ENCODE measurements around the gene ADIPOR2.

Gene ADIPOR2

GRCh38 chr12:1747609-1748008, 56.7 kb downstream of the ADIPOR2 start:
- H3K4me3 ChIP-seq (ENCODE audit: low read length) = no peak overlapping the region
- peaks cover 8% of the 10 kb centered on the region; the same call in 1 of the 2 replicates for H3K9me3 ChIP-seq (ENCODE audit: insufficient read depth, low read depth, low read length)
- no peak overlapping the region for H3K9ac ChIP-seq (ENCODE audit: low read depth, low read length)
- no peak overlapping the region for H3K27ac ChIP-seq (ENCODE audit: low read length)
- H3K27me3 ChIP-seq (ENCODE audit: insufficient read depth, low read length) = no peaks in the 10 kb centered on the region
- no peaks in the 10 kb centered on the region for H3K36me3 ChIP-seq (ENCODE audit: insufficient read depth, low read depth, low read length)
- H3K4me1 ChIP-seq (ENCODE audit: insufficient read depth, low read length) = no peaks in the 10 kb centered on the region

GRCh38 chr12:1749019-1749418, 58.1 kb downstream of the ADIPOR2 start:
- Histone ChIP-seq H3K4me3 (ENCODE audit: low read length) (no peak overlapping the region), H3K27me3 (ENCODE audit: insufficient read depth, low read length) (no peaks in the 10 kb centered on the region), H3K4me1 (ENCODE audit: insufficient read depth, low read length) (no peaks in the 10 kb centered on the region), H3K36me3 (ENCODE audit: insufficient read depth, low read depth, low read length) (no peaks in the 10 kb centered on the region), H3K27ac (ENCODE audit: low read length) (no peak overlapping the region), H3K9ac (ENCODE audit: low read depth, low read length) (no peak overlapping the region), H3K9me3 (ENCODE audit: insufficient read depth, low read depth, low read length) (peaks cover 8% of the 10 kb centered on the region; the same call in 1 of the 2 replicates)

- Histone ChIP-seq H3K4me3 (ENCODE audit: low read length) (no peak overlapping the region), H3K9ac (ENCODE audit: low read depth, low read length) (no peak overlapping the region), H3K9me3 (ENCODE audit: insufficient read depth, low read depth, low read length) (peaks cover 8% of the 10 kb centered on the region; the same call in 1 of the 2 replicates), H3K36me3 (ENCODE audit: insufficient read depth, low read depth, low read length) (peaks cover 3% of the 10 kb centered on the region; the same call in 1 of the 2 replicates), H3K27me3 (ENCODE audit: insufficient read depth, low read length) (no peaks in the 10 kb centered on the region), H3K4me1 (ENCODE audit: insufficient read depth, low read length) (no peaks in the 10 kb centered on the region), H3K27ac (ENCODE audit: low read length) (no peak overlapping the region)
Observed at GRCh38 chr12:1750300-1750699, 59.4 kb downstream of the ADIPOR2 start.

- H3K36me3 ChIP-seq (ENCODE audit: insufficient read depth, low read depth, low read length) = peaks cover 37% of the 10 kb centered on the region
- no peaks in the 10 kb centered on the region; the same call in 1 of the 2 replicates for H3K4me1 ChIP-seq (ENCODE audit: insufficient read depth, low read length)
- no peaks in the 10 kb centered on the region for H3K27me3 ChIP-seq (ENCODE audit: insufficient read depth, low read length)
- H3K4me3 ChIP-seq (ENCODE audit: low read length) = no peak overlapping the region
- no peak overlapping the region for H3K9ac ChIP-seq (ENCODE audit: low read depth, low read length)
- H3K9me3 ChIP-seq (ENCODE audit: insufficient read depth, low read depth, low read length) = no peaks in the 10 kb centered on the region
- H3K27ac ChIP-seq (ENCODE audit: low read length) = no peak overlapping the region
Observed at GRCh38 chr12:1758376-1758775, 67.5 kb downstream of the ADIPOR2 start.

GRCh38 chr12:1758887-1759286, 68.0 kb downstream of the ADIPOR2 start:
- Histone ChIP-seq H3K9me3 (ENCODE audit: insufficient read depth, low read depth, low read length) (no peaks in the 10 kb centered on the region), H3K4me1 (ENCODE audit: insufficient read depth, low read length) (no peaks in the 10 kb centered on the region; the same call in 1 of the 2 replicates), H3K4me3 (ENCODE audit: low read length) (no peak overlapping the region), H3K36me3 (ENCODE audit: insufficient read depth, low read depth, low read length) (peaks cover 37% of the 10 kb centered on the region), H3K27ac (ENCODE audit: low read length) (no peak overlapping the region), H3K9ac (ENCODE audit: low read depth, low read length) (no peak overlapping the region), H3K27me3 (ENCODE audit: insufficient read depth, low read length) (no peaks in the 10 kb centered on the region)

GRCh38 chr12:1760566-1761382, 69.9 kb downstream of the ADIPOR2 start:
- H3K9me3 ChIP-seq (ENCODE audit: insufficient read depth, low read depth, low read length) = no peaks in the 10 kb centered on the region
- no peak overlapping the region for H3K27ac ChIP-seq (ENCODE audit: low read length)
- H3K4me1 ChIP-seq (ENCODE audit: insufficient read depth, low read length) = no peaks in the 10 kb centered on the region; the same call in 1 of the 2 replicates
- H3K36me3 ChIP-seq (ENCODE audit: insufficient read depth, low read depth, low read length) = peaks cover 31% of the 10 kb centered on the region; the same call in 1 of the 2 replicates
- no peak overlapping the region for H3K4me3 ChIP-seq (ENCODE audit: low read length)
- H3K9ac ChIP-seq (ENCODE audit: low read depth, low read length) = no peak overlapping the region
- no peaks in the 10 kb centered on the region for H3K27me3 ChIP-seq (ENCODE audit: insufficient read depth, low read length)

- H3K4me3 ChIP-seq (ENCODE audit: low read length) = no peak overlapping the region
- H3K36me3 ChIP-seq (ENCODE audit: insufficient read depth, low read depth, low read length) = peaks cover 26% of the 10 kb centered on the region; the same call in 1 of the 2 replicates
- H3K9me3 ChIP-seq (ENCODE audit: insufficient read depth, low read depth, low read length) = no peaks in the 10 kb centered on the region
- no peak overlapping the region for H3K27ac ChIP-seq (ENCODE audit: low read length)
- H3K9ac ChIP-seq (ENCODE audit: low read depth, low read length) = no peak overlapping the region
- H3K27me3 ChIP-seq (ENCODE audit: insufficient read depth, low read length) = no peaks in the 10 kb centered on the region
- no peaks in the 10 kb centered on the region; the same call in 1 of the 2 replicates for H3K4me1 ChIP-seq (ENCODE audit: insufficient read depth, low read length)
Observed at GRCh38 chr12:1761857-1762256, 71.0 kb downstream of the ADIPOR2 start.

- H3K4me1 ChIP-seq (ENCODE audit: insufficient read depth, low read length) = no peaks in the 10 kb centered on the region; the same call in 1 of the 2 replicates
- no peaks in the 10 kb centered on the region for H3K9me3 ChIP-seq (ENCODE audit: insufficient read depth, low read depth, low read length)
- no peak overlapping the region for H3K4me3 ChIP-seq (ENCODE audit: low read length)
- no peaks in the 10 kb centered on the region for H3K27me3 ChIP-seq (ENCODE audit: insufficient read depth, low read length)
- peaks cover 14% of the 10 kb centered on the region; the same call in 1 of the 2 replicates for H3K36me3 ChIP-seq (ENCODE audit: insufficient read depth, low read depth, low read length)
- no peak overlapping the region for H3K9ac ChIP-seq (ENCODE audit: low read depth, low read length)
- H3K27ac ChIP-seq (ENCODE audit: low read length) = no peak overlapping the region
Observed at GRCh38 chr12:1763153-1763552, 72.3 kb downstream of the ADIPOR2 start.

GRCh38 chr12:1766110-1766509, 75.2 kb downstream of the ADIPOR2 start:
- no peak overlapping the region for H3K4me3 ChIP-seq (ENCODE audit: low read length)
- H3K9ac ChIP-seq (ENCODE audit: low read depth, low read length) = no peak overlapping the region
- H3K36me3 ChIP-seq (ENCODE audit: insufficient read depth, low read depth, low read length) = 0 out of 2 replicates have a peak, but pooled peaks cover 3% of the 10 kb centered on the region
- H3K27ac ChIP-seq (ENCODE audit: low read length) = no peak overlapping the region
- no peaks in the 10 kb centered on the region for H3K27me3 ChIP-seq (ENCODE audit: insufficient read depth, low read length)
- H3K4me1 ChIP-seq (ENCODE audit: insufficient read depth, low read length) = no peaks in the 10 kb centered on the region
- no peaks in the 10 kb centered on the region for H3K9me3 ChIP-seq (ENCODE audit: insufficient read depth, low read depth, low read length)

GRCh38 chr12:1767407-1768090, 76.7 kb downstream of the ADIPOR2 start:
- Histone ChIP-seq H3K9ac (ENCODE audit: low read depth, low read length) (no peak overlapping the region), H3K4me3 (ENCODE audit: low read length) (no peak overlapping the region), H3K36me3 (ENCODE audit: insufficient read depth, low read depth, low read length) (peaks cover 2% of the 10 kb centered on the region; the same call in 1 of the 2 replicates), H3K9me3 (ENCODE audit: insufficient read depth, low read depth, low read length) (no peaks in the 10 kb centered on the region), H3K4me1 (ENCODE audit: insufficient read depth, low read length) (no peaks in the 10 kb centered on the region), H3K27ac (ENCODE audit: low read length) (no peak overlapping the region), H3K27me3 (ENCODE audit: insufficient read depth, low read length) (no peaks in the 10 kb centered on the region)

GRCh38 chr12:1768615-1769014, 77.7 kb downstream of the ADIPOR2 start:
- Histone ChIP-seq H3K9ac (ENCODE audit: low read depth, low read length) (no peak overlapping the region), H3K36me3 (ENCODE audit: insufficient read depth, low read depth, low read length) (peaks cover 9% of the 10 kb centered on the region; the same call in 1 of the 2 replicates), H3K27me3 (ENCODE audit: insufficient read depth, low read length) (no peaks in the 10 kb centered on the region), H3K27ac (ENCODE audit: low read length) (no peak overlapping the region), H3K4me3 (ENCODE audit: low read length) (no peak overlapping the region), H3K9me3 (ENCODE audit: insufficient read depth, low read depth, low read length) (no peaks in the 10 kb centered on the region), H3K4me1 (ENCODE audit: insufficient read depth, low read length) (no peaks in the 10 kb centered on the region)

Measured in iPS-20b (cell line).